ENCODE measurements around the gene CREG2.

The CREG2 gene

DNA sequence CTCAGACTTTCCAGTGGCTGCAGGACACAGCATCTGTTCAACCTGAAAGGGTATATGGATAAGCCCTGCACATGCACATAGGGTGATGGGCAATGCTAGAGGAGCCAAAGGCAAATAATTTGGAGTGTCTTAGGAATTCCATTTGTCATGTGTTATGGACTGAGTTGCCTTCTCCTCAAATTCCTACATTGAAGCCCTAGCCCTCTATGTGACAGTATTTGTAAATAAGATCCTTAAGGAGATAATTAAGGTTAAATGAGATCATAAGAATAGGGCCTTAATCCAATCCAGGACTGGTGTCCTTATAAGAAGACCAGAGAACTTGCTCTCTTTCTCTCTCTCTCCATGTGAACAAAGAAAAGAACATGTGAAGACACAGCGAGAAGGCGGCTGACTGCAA, 42.9 kb upstream of the CREG2 start:
- Histone ChIP-seq H3K4me1 (no peaks in the 10 kb centered on the region), H3K4me3 (no peak overlapping the region), H3K27ac (no peak overlapping the region), H3K9me3 (no peaks in the 10 kb centered on the region), H3K27me3 (no peaks in the 10 kb centered on the region), H3K36me3 (no peaks in the 10 kb centered on the region)
- DNase-seq: no peak
- intact Hi-C loops (cut with DNase I; ENCODE audit: low total_unique reads): no loop called here
- TF ChIP-seq, protein P1, sequence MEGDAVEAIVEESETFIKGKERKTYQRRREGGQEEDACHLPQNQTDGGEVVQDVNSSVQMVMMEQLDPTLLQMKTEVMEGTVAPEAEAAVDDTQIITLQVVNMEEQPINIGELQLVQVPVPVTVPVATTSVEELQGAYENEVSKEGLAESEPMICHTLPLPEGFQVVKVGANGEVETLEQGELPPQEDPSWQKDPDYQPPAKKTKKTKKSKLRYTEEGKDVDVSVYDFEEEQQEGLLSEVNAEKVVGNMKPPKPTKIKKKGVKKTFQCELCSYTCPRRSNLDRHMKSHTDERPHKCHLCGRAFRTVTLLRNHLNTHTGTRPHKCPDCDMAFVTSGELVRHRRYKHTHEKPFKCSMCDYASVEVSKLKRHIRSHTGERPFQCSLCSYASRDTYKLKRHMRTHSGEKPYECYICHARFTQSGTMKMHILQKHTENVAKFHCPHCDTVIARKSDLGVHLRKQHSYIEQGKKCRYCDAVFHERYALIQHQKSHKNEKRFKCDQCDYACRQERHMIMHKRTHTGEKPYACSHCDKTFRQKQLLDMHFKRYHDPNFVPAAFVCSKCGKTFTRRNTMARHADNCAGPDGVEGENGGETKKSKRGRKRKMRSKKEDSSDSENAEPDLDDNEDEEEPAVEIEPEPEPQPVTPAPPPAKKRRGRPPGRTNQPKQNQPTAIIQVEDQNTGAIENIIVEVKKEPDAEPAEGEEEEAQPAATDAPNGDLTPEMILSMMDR (IDR thresholded peaks at IDR 0.05): no peak

DNA sequence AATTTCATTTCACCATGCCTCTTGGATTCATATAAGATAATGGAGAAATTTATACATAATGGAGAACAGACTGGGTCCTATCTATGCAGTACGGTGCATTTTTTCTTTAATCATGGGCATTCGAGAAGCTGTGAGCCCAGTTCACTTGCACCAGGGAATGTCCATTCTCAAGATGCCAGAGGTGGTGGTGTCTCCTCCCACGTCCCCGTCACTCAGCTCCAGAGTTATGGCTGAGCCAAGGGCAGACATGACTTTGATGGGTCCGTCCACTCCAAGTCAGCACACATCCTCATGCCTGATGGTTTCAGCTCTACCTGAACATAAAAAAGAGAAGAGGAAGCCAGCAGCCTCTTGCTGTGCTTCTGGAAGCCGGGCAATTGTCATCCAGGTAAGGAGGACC, 42.1 kb upstream of the CREG2 start:
- Histone ChIP-seq H3K36me3 (no peaks in the 10 kb centered on the region), H3K27ac (no peak overlapping the region), H3K4me1 (no peaks in the 10 kb centered on the region), H3K9me3 (no peaks in the 10 kb centered on the region), H3K4me3 (no peak overlapping the region), H3K27me3 (no peaks in the 10 kb centered on the region)
- intact Hi-C loops (cut with DNase I; ENCODE audit: low total_unique reads): no loop called here
- DNase-seq: peak in 1 of 2 donors; percentile 31
- TF ChIP-seq, protein P1 (IDR thresholded peaks at IDR 0.05): no peak

DNA sequence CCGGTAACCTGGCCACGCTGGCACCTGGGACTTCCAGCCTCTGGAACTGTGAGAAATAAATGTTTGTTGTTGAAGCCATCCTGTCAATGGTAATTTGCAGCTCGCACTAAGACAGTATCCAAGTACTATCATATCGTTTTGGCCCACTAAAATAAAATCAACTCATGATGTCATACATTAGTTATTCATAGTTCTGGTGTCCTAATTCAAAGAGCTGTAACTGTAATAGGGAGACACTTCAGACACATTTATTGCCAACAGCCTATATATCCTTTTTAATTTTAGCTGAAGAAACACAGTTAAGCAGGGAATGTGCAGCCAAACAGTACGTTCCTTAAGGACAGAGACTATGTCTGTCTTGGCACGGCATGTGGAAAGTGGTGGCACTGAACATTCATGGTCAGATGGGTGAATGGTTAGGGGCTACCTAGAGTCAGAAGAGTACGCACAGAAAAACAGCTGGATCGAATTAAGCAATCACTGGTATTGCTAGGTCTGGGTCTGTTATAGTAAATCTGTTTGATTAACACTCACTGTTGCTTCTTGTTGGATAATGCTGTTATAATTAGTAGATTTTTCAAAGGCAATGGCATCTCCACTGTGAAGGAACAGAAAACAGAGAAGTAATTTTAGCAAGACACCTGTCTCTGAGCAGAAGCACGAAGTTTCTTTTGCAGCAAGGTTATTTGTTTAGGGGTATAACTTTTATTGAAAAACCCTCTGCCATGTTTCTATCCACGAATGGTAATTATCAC, 41.3 kb upstream of the CREG2 start:
- H3K4me1 ChIP-seq: no peaks in the 10 kb centered on the region
- no peaks in the 10 kb centered on the region for H3K9me3 ChIP-seq
- no peak overlapping the region for H3K27ac ChIP-seq
- H3K4me3 ChIP-seq: no peak overlapping the region
- no peak for DNase-seq
- H3K27me3 ChIP-seq: no peaks in the 10 kb centered on the region
- no peaks in the 10 kb centered on the region for H3K36me3 ChIP-seq
- TF ChIP-seq, protein P1 (IDR thresholded peaks at IDR 0.05): no peak
- intact Hi-C loops (cut with DNase I; ENCODE audit: low total_unique reads): no loop called here

DNA sequence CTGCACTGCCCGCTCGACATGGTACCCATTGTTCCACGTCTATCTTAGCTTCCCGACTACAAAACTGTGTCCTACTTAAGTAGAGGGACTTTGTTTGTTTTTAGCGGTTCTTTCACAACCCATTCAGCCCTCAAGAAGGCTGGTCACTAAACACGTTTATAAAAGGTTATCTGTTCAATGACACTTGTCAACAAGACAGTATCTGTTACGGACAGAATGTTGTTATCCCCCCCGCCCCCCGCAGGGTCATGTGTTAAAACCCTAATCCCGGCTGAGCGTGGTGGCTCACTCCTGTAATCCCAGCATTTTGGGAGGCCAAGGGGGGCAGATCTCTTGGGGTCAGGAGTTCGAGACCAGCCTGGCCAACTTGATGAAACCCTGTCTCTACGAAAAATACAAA, 40.4 kb upstream of the CREG2 start:
- no peaks in the 10 kb centered on the region for H3K36me3 ChIP-seq
- TF ChIP-seq, protein P1 (IDR thresholded peaks at IDR 0.05): no peak

DNA sequence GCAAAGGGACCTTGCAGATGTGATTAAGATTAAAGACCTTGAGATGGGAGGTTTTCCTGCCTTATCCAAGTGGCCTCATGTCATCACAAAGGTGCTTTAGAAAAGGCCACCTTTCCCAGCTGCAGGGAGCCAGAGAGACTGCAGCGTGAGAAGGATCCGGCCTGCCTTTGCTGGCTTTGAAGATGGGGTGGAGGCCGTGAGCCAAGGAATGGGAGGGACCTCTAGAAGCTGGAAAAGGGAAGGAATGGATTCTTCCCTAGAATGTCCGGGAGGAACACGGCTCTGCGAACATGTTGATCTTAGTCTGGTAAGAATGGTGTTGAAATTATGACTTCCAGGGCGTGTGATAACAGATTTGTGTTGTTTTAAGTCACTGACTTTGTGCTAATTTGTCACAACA, 39.9 kb upstream of the CREG2 start:
- Histone ChIP-seq H3K27ac (no peak overlapping the region), H3K4me3 (no peak overlapping the region), H3K27me3 (no peaks in the 10 kb centered on the region), H3K4me1 (no peaks in the 10 kb centered on the region), H3K9me3 (no peaks in the 10 kb centered on the region), H3K36me3 (no peaks in the 10 kb centered on the region)
- TF ChIP-seq, protein P1 (IDR thresholded peaks at IDR 0.05): no peak
- DNase-seq: peak in 1 of 2 donors; percentile 47
- intact Hi-C loops (cut with DNase I; ENCODE audit: low total_unique reads): no loop called here

More for the DNA sequence above, 40.4 kb upstream of the CREG2 start:
- Histone ChIP-seq H3K4me3 (no peak overlapping the region), H3K4me1 (no peaks in the 10 kb centered on the region), H3K27me3 (no peaks in the 10 kb centered on the region), H3K27ac (no peak overlapping the region), H3K9me3 (no peaks in the 10 kb centered on the region)
- peak in 1 of 2 donors; percentile 15 for DNase-seq
- intact Hi-C loops (cut with DNase I; ENCODE audit: low total_unique reads): no loop called here
